WTC11 (cell line): ENCODE results near the gene PDE3B. TPM values are rescaled to one million over a fixed set of nuclear protein-coding genes. Genes with fewer than 3 reads are reported as not detected.
"Not testable (repeated sequence)": the region's sequence is repeated elsewhere in the genome, so short reads cannot be mapped to it uniquely, and the experiment has no call there.

Experiments
- ATAC-seq: fragments of 200-7000 bp; cut with Tn5 transposase; 2 replicates; pipeline ENCODE4 v1.10.0; 2021; ENCODE audit warnings: mild to moderate bottlenecking, moderate library complexity
- CTCF ChIA-PET: fragments of 300-600 bp; sonication (Branson Sonifier 250); formaldehyde crosslinking; loops from one replicate; lab custom pipeline; 2021; ENCODE audit warnings: antibody characterized with exemption; lab: Charles Lee
- POLR2A ChIA-PET: fragments of 350-600 bp; sonication (Branson Sonifier 250); formaldehyde crosslinking; loops from one replicate; lab custom pipeline; 2021; ENCODE audit warnings: antibody characterized with exemption; lab: Charles Lee
- DNase-seq: peaks from one replicate; pipeline ENCODE4 v3.0.0; 2021; ENCODE audit warnings: low spot score
- H3K27ac Mint-ChIP-seq: 2 replicates; pipeline ENCODE4 v1.8.0; 2021; ENCODE audit warnings: mixed read lengths
- H3K27me3 Mint-ChIP-seq: 2 replicates; pipeline ENCODE4 v1.8.0; 2021; ENCODE audit warnings: low read depth, mild to moderate bottlenecking, moderate library complexity, mixed read lengths
- H3K36me3 Mint-ChIP-seq: 2 replicates; pipeline ENCODE4 v1.8.0; 2021; ENCODE audit warnings: mixed read lengths
- H3K4me1 Mint-ChIP-seq: 2 replicates; pipeline ENCODE4 v1.8.0; 2022; ENCODE audit warnings: mixed read lengths
- H3K4me3 Mint-ChIP-seq: 2 replicates; pipeline ENCODE4 v1.8.0; 2021; ENCODE audit warnings: mild to moderate bottlenecking, moderate library complexity, mixed read lengths
- H3K9me3 Mint-ChIP-seq: 2 replicates; pipeline ENCODE4 v1.8.0; 2021; ENCODE audit warnings: mixed read lengths
- ATF1 ChIP-seq: sonication (generic); formaldehyde crosslinking; IDR thresholded peaks from 2 replicates; pipeline ENCODE4 v1.8.1; 2023; ENCODE audit warnings: mild to moderate bottlenecking, moderate library complexity, missing genetic modification reagents
- CREB1 ChIP-seq: sonication (generic); formaldehyde crosslinking; IDR thresholded peaks from 2 replicates; pipeline ENCODE4 v1.8.0; 2023; ENCODE audit warnings: mild to moderate bottlenecking, missing genetic modification reagents
- GTF2I ChIP-seq: fragments of 250-450 bp; sonication (Bioruptor Pico); conservative IDR thresholded peaks from 2 replicates; pipeline ENCODE4 v1.4.0; 2021; ENCODE audit warnings: mild to moderate bottlenecking
- HMGA2 ChIP-seq: fragments of 250-450 bp; sonication (Bioruptor Pico); IDR thresholded peaks from 2 replicates; pipeline ENCODE4 v1.4.0; 2021; ENCODE audit warnings: mild to moderate bottlenecking, moderate library complexity
- IRF2 ChIP-seq: sonication (generic); formaldehyde crosslinking; IDR thresholded peaks from 2 replicates; pipeline ENCODE4 v1.8.0; 2022; ENCODE audit warnings: low read depth, missing genetic modification reagents, borderline replicate concordance
- JAZF1 ChIP-seq: fragments of 250-450 bp; sonication (Bioruptor Pico); IDR thresholded peaks from 2 replicates; pipeline ENCODE4 v1.9.0; 2021; ENCODE audit warnings: moderate library complexity, mild to moderate bottlenecking, inconsistent platforms
- NFE2L1 ChIP-seq: sonication (generic); formaldehyde crosslinking; IDR thresholded peaks from 2 replicates; pipeline ENCODE4 v1.8.1; 2023; ENCODE audit warnings: missing genetic modification reagents
- NR2C2 ChIP-seq: sonication (generic); formaldehyde crosslinking; IDR thresholded peaks from 2 replicates; pipeline ENCODE4 v1.8.0; 2022; ENCODE audit warnings: mild to moderate bottlenecking, missing genetic modification reagents
- NR3C1 ChIP-seq: sonication (generic); formaldehyde crosslinking; conservative IDR thresholded peaks from 2 replicates; pipeline ENCODE4 v1.8.1; 2023; ENCODE audit warnings: low read depth, mild to moderate bottlenecking, missing genetic modification reagents
- OVOL2 ChIP-seq: fragments of 250-450 bp; sonication (Bioruptor Pico); IDR thresholded peaks from 2 replicates; pipeline ENCODE4 v1.9.0; 2021; ENCODE audit warnings: mild to moderate bottlenecking, borderline replicate concordance
- PRRX2 ChIP-seq: fragments of 250-450 bp; sonication (Bioruptor Pico); IDR thresholded peaks from 2 replicates; pipeline ENCODE4 v1.8.0; 2021; ENCODE audit warnings: mild to moderate bottlenecking
- RELA ChIP-seq: sonication (generic); formaldehyde crosslinking; IDR thresholded peaks from 2 replicates; pipeline ENCODE4 v1.8.1; 2022; ENCODE audit warnings: missing genetic modification reagents, mild to moderate bottlenecking, borderline replicate concordance
- TEAD1 ChIP-seq: sonication (generic); formaldehyde crosslinking; IDR thresholded peaks from 2 replicates; pipeline ENCODE4 v1.8.0; 2022; ENCODE audit warnings: mild to moderate bottlenecking, missing genetic modification reagents
- TP53 ChIP-seq: sonication (generic); formaldehyde crosslinking; IDR thresholded peaks from 2 replicates; pipeline ENCODE4 v1.8.1; 2023; ENCODE audit warnings: mild to moderate bottlenecking, missing genetic modification reagents
- ZNF263 ChIP-seq: sonication (generic); formaldehyde crosslinking; IDR thresholded peaks from 2 replicates; pipeline ENCODE4 v1.8.1; 2022; ENCODE audit warnings: low read depth, mild to moderate bottlenecking, moderate library complexity, missing genetic modification reagents
- ZNF396 ChIP-seq: fragments of 250-450 bp; sonication (Bioruptor Pico); IDR thresholded peaks from 2 replicates; pipeline ENCODE4 v1.8.0; 2021; ENCODE audit warnings: mild to moderate bottlenecking, moderate library complexity, borderline replicate concordance
- ZNF423 ChIP-seq: fragments of 250-450 bp; sonication (Bioruptor Pico); IDR thresholded peaks from 2 replicates; pipeline ENCODE4 v2.1.2; 2022; ENCODE audit warnings: mild to moderate bottlenecking, moderate library complexity
- total RNA-seq: library from RNA; stranded (reverse); gene quantifications from 3 replicates; pipeline ENCODE4 v1.2.3, GENCODE V29; 2021
- TF ChIP-seq, protein P1 (sequence below): sonication (generic); formaldehyde crosslinking; conservative IDR thresholded peaks from 2 replicates; pipeline ENCODE4 v1.8.1; 2022; ENCODE audit warnings: mild to moderate bottlenecking, missing genetic modification reagents
- TF ChIP-seq, protein P2 (sequence below): sonication (generic); formaldehyde crosslinking; IDR thresholded peaks from 2 replicates; pipeline ENCODE4 v1.8.0; 2022; ENCODE audit warnings: mild to moderate bottlenecking, missing genetic modification reagents
- TF ChIP-seq, protein P3 (sequence below): sonication (generic); formaldehyde crosslinking; IDR thresholded peaks from 2 replicates; pipeline ENCODE4 v1.8.0; 2022; ENCODE audit warnings: mild to moderate bottlenecking, missing genetic modification reagents
- TF ChIP-seq, protein P4 (sequence below): sonication (generic); formaldehyde crosslinking; IDR thresholded peaks from 2 replicates; pipeline ENCODE4 v1.8.1; 2022; ENCODE audit warnings: missing genetic modification reagents, borderline replicate concordance
- TF ChIP-seq, protein P5 (sequence below): sonication (generic); formaldehyde crosslinking; IDR thresholded peaks from 2 replicates; pipeline ENCODE4 v1.8.1; 2022; ENCODE audit warnings: mild to moderate bottlenecking, missing genetic modification reagents, moderate library complexity, borderline replicate concordance
- TF ChIP-seq, protein P6 (sequence below): fragments of 250-450 bp; sonication (Bioruptor Pico); conservative IDR thresholded peaks from 2 replicates; pipeline ENCODE4 v1.9.0; 2021; ENCODE audit warnings: mild to moderate bottlenecking

The PDE3B gene
- total RNA-seq, 1 experiment from 2014 or later = 9.6 TPM

DNA sequence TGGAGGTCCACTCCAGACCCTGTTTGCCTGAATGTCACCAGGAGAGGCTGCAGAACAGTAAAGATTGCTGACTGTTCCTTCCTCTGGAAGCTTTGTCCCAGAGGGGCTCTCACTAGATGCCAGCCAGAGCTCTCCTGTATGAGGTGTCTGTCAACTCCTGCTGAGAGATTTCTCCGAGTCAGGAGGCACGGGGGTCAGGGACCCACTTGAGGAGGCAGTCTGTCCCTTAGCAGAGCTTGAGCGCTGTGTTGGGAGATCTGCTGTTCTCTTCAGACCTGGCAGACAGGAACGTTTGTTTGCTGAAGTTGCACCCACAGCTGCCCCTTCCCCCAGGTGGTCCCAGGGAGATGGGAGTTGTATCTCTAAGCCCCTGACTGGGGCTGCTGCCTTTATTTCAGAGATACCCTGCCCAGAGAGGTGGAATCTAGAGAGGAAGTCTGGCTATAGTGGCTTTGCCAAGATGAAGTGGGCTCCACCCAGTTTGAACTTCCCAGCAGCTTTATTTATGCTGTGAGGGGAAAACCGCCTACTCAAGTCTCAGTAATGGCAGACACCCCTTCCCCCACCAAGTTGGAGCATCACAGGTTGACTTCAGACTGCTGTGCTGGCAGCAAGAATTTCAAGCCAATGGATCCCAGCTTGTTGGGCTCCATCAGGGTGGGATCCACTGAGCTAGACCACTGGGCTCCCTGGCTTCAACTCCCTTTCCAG lies 99.4 kb downstream of the PDE3B start (continued):
- TF ChIP-seq OVOL2 (CRISPR knock-in tag) (no peak), RELA (CRISPR knock-in tag) (no peak)
- TF ChIP-seq, protein P1, sequence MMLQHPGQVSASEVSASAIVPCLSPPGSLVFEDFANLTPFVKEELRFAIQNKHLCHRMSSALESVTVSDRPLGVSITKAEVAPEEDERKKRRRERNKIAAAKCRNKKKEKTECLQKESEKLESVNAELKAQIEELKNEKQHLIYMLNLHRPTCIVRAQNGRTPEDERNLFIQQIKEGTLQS (CRISPR knock-in tag) = no peak
- TF ChIP-seq, protein P2, sequence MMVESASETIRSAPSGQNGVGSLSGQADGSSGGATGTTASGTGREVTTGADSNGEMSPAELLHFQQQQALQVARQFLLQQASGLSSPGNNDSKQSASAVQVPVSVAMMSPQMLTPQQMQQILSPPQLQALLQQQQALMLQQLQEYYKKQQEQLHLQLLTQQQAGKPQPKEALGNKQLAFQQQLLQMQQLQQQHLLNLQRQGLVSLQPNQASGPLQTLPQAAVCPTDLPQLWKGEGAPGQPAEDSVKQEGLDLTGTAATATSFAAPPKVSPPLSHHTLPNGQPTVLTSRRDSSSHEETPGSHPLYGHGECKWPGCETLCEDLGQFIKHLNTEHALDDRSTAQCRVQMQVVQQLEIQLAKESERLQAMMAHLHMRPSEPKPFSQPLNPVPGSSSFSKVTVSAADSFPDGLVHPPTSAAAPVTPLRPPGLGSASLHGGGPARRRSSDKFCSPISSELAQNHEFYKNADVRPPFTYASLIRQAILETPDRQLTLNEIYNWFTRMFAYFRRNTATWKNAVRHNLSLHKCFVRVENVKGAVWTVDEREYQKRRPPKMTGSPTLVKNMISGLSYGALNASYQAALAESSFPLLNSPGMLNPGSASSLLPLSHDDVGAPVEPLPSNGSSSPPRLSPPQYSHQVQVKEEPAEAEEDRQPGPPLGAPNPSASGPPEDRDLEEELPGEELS (CRISPR knock-in tag) = no peak
- TF ChIP-seq, all 79 proteins: peak for 0

DNA sequence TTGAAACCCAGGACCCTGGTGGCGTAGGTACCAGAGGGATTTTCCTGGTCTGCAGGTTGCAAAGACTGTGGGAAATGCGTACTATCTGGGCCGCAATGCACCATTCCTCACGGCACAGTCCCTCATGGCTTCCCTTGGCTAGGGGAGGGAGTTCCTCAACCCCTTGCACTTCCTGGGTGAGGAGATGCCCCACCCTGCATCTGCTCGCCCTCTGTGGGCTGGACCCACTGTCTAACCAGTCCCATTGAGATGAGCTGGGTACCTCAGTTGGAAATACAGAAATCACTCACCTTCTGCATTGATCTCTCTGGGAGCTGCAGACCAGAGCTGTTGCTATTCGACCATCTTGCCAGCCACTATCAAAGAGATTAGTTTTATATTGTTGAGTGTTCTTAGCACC lies 100.1 kb downstream of the PDE3B start:
- H3K27ac Mint-ChIP-seq, H3K4me3 Mint-ChIP-seq, POLR2A ChIA-PET, CTCF ChIA-PET, ATAC-seq, H3K36me3 Mint-ChIP-seq, H3K27me3 Mint-ChIP-seq, DNase-seq: not testable (repeated sequence)
- Mint-ChIP-seq H3K9me3 (peaks cover 34% of the 10 kb centered on the region), H3K4me1 (peaks cover 22% of the 10 kb centered on the region)

DNA sequence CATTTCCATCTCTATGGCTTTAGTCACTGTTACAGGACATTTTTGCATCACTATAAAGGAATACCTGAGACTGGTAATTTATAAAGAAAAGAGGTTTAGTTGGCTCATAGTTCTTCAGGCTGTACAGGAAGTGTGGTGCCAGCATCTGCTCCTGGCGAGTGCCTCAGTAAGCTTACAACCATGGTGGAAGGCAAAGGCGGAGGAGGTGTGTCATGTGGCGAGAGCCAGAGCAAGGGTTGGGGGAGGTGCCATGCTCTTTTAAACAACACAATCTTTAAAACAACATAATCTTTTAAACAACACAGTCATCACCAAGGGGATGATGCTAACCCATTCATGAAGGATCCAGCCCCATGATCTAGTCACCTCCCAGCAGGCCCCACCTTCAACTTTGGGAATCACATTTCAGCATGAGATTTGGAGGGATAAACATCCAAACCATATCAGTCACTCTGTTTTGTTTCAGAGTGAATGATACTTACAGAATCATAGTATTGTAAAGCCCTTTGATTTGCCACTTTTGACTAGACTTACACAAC lies 103.3 kb downstream of the PDE3B start:
- H3K27ac Mint-ChIP-seq = no peak overlapping the region
- DNase-seq (no peak), ATAC-seq (0 out of 2 replicates have a peak, but pooled peaks have one; percentile 32)
- TF ChIP-seq ZNF263 (CRISPR knock-in tag) (no peak), HMGA2 (no peak), NR2C2 (CRISPR knock-in tag) (no peak), ATF1 (no peak), TEAD1 (CRISPR knock-in tag) (no peak), TP53 (CRISPR knock-in tag) (no peak)
- TF ChIP-seq, protein P3, sequence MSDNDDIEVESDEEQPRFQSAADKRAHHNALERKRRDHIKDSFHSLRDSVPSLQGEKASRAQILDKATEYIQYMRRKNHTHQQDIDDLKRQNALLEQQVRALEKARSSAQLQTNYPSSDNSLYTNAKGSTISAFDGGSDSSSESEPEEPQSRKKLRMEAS (CRISPR knock-in tag) = no peak
- H3K4me3 Mint-ChIP-seq = no peak overlapping the region
- peaks cover 11% of the 10 kb centered on the region for H3K4me1 Mint-ChIP-seq
- no peaks in the 10 kb centered on the region for H3K27me3 Mint-ChIP-seq
- H3K9me3 Mint-ChIP-seq = peaks cover 12% of the 10 kb centered on the region
- no peaks in the 10 kb centered on the region for H3K36me3 Mint-ChIP-seq
- POLR2A ChIA-PET = no interaction called here
- CTCF ChIA-PET = interaction anchor here (0.7 to 2.4 kb wide), 2 partner anchors 27 to 43 kb away, joined by 3 to 7 read pairs; no protein-coding TSS in a partner anchor

DNA sequence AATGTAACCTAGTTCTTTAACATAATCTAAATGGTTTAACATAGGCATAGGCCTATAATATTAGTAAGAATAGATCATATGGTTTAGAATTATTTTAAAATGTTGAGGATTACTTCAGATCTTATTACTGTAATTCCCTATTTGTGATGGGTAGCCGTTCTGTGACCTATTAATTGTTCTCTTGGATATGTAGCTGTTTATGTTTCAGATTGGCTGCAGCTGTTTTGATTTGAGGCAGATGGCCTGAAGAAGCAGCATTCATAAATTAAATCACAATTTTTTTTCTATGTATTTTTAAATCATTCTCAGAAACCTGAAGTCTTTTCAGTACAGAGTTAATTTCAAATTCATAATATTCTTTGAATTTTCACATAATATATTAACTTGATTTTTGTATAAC lies 104.5 kb downstream of the PDE3B start:
- DNase-seq (no peak), ATAC-seq (no peak)
- H3K27ac Mint-ChIP-seq = no peak overlapping the region
- no peak overlapping the region for H3K4me3 Mint-ChIP-seq
- peaks cover 5% of the 10 kb centered on the region for H3K9me3 Mint-ChIP-seq
- no peaks in the 10 kb centered on the region for H3K36me3 Mint-ChIP-seq
- CTCF ChIA-PET = interaction anchor here (1.3 kb wide), 1 partner anchor 26 kb away, joined by 5 read pairs; no protein-coding TSS in a partner anchor
- peaks cover 11% of the 10 kb centered on the region for H3K4me1 Mint-ChIP-seq
- POLR2A ChIA-PET = interaction anchor here (0.7 kb wide), 1 partner anchor 447 kb away, joined by 3 read pairs; no protein-coding TSS in a partner anchor
- no peaks in the 10 kb centered on the region for H3K27me3 Mint-ChIP-seq
- TF ChIP-seq ZNF423 (CRISPR knock-in tag) = no peak
- TF ChIP-seq, protein P4, sequence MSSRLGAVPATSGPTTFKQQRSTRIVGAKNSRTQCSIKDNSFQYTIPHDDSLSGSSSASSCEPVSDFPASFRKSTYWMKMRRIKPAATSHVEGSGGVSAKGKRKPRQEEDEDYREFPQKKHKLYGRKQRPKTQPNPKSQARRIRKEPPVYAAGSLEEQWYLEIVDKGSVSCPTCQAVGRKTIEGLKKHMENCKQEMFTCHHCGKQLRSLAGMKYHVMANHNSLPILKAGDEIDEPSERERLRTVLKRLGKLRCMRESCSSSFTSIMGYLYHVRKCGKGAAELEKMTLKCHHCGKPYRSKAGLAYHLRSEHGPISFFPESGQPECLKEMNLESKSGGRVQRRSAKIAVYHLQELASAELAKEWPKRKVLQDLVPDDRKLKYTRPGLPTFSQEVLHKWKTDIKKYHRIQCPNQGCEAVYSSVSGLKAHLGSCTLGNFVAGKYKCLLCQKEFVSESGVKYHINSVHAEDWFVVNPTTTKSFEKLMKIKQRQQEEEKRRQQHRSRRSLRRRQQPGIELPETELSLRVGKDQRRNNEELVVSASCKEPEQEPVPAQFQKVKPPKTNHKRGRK (CRISPR knock-in tag) = no peak
- TF ChIP-seq IRF2 (CRISPR knock-in tag) = no peak
- TF ChIP-seq, protein P5, sequence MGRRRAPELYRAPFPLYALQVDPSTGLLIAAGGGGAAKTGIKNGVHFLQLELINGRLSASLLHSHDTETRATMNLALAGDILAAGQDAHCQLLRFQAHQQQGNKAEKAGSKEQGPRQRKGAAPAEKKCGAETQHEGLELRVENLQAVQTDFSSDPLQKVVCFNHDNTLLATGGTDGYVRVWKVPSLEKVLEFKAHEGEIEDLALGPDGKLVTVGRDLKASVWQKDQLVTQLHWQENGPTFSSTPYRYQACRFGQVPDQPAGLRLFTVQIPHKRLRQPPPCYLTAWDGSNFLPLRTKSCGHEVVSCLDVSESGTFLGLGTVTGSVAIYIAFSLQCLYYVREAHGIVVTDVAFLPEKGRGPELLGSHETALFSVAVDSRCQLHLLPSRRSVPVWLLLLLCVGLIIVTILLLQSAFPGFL = no peak
- TF ChIP-seq JAZF1 (CRISPR knock-in tag) = no peak
- no peak for TF ChIP-seq GTF2I (CRISPR knock-in tag)
- no peak for TF ChIP-seq NFE2L1 (CRISPR knock-in tag)
- no peak for TF ChIP-seq ZNF396 (CRISPR knock-in tag)
- TF ChIP-seq ATF1 = no peak
- TF ChIP-seq, protein P6, sequence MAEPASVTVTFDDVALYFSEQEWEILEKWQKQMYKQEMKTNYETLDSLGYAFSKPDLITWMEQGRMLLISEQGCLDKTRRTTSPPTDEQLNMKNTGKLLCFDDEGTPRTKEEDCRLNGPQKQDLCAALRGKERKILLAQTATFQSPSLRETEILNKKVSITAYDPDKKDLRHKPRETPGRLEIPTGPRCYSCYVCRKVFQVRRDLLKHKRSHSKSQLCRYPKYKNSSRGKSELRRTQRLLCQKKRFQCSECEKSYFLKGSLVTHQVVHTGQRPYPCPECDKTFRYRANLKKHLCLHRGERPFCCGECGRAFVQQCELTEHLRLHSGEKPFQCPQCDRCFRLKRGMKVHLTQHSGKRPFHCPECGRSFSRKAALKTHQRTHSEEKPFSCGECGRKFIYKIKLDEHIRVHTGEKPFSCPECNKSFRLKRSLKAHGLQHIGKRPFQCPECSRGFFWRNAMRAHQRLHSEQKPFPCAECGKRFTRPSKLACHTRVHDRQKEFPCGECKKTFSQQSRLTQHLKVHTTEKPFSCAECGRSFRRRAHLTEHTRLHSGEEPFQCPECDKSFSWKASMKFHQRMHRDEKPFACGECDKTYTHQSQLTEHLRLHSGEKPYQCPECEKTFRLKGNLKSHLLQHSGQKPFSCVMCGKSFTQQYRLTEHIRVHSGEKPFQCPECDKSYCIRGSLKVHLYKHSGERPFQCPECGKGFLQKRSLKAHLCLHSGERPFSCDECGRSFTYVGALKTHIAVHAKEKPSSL (CRISPR knock-in tag) = no peak
- no peak for TF ChIP-seq CREB1 (CRISPR knock-in tag)
- no peak for TF ChIP-seq NR3C1 (CRISPR knock-in tag)
- no peak for TF ChIP-seq PRRX2 (CRISPR knock-in tag)
